ENCODE results near the gene MS4A6A. TPM values are rescaled to one million over a fixed set of nuclear protein-coding genes. Genes with fewer than 3 reads are reported as not detected.

MS4A6A gene
- total RNA-seq, 1 experiment from 2014 or later = 0.52 TPM

GRCh38 chr11:60159868-60160267 lies 23.0 kb downstream of the MS4A6A start:
- Histone ChIP-seq H3K9me2 (ENCODE audit: insufficient read depth) (no peaks in the 10 kb centered on the region), H2AFZ (ENCODE audit: low read depth, low read length, poor library complexity, severe bottlenecking) (no peak overlapping the region), H3K9me3 (ENCODE audit: control insufficient read depth in 1 of 2, insufficient read depth in 1 of 2, low read depth in 1 of 2, low read length in 2 of 2) (no peaks in the 10 kb centered on the region), H3K36me3 (ENCODE audit: control insufficient read depth in 1 of 2, insufficient read depth in 2 of 2, low read length in 2 of 2) (no peaks in the 10 kb centered on the region), H3K4me3 (replicated peaks in 1 of 2; ENCODE audit: low read depth in 1 of 2, low read length in 2 of 2) (no peak overlapping the region), H3K79me2 (ENCODE audit: insufficient read depth, low read length) (no peaks in the 10 kb centered on the region), H3K4me1 (ENCODE audit: control insufficient read depth in 1 of 2, insufficient read depth in 2 of 2, low read length in 2 of 2) (no peaks in the 10 kb centered on the region), H3K27ac (ENCODE audit: low read depth, low read length) (no peak overlapping the region), H3K27me3 (ENCODE audit: insufficient read depth, low read length) (no peaks in the 10 kb centered on the region), H4K20me1 (ENCODE audit: insufficient read depth) (no peaks in the 10 kb centered on the region), H3K4me2 (ENCODE audit: low read length) (no peak overlapping the region), H3K9ac (ENCODE audit: low read length) (no peak overlapping the region)
- RAD21 ChIA-PET (ENCODE audit: low non-redundant PET in 1 of 2, low total read pairs in 2 of 2, uncharacterized antibody in 2 of 2, unreplicated experiment in 2 of 2) = no interaction called here
- DNase-seq (ENCODE audit: low read depth, low spot score) = no peak
- CTCF ChIA-PET = no interaction called here
- TF ChIP-seq TCF7L2 (IDR thresholded peaks at IDR 0.05; ENCODE audit: borderline replicate concordance, extremely low read depth, insufficient read depth, insufficient read length) (no peak), EZH2phosphoT487 (IDR thresholded peaks at IDR 0.05; ENCODE audit: borderline replicate concordance) (no peak), JUND (IDR thresholded peaks at IDR 0.05) (no peak), MAX (IDR thresholded peaks at IDR 0.05) (no peak), EGR1 (IDR thresholded peaks at IDR 0.05; ENCODE audit: low read depth) (no peak), RAD21 (IDR thresholded peaks at IDR 0.05; ENCODE audit: low read depth) (no peak), SP1 (IDR thresholded peaks at IDR 0.05; ENCODE audit: low read depth) (no peak), ZNF274 (IDR thresholded peaks at IDR 0.05; ENCODE audit: low read depth, low read length) (no peak)
- BruUV-seq (replicated peaks) = no TSS peak
- ATAC-seq = no peak
- POLR2A ChIA-PET = no interaction called here
- intact Hi-C loops (cut with micrococcal nuclease) = no loop called here

GRCh38 chr11:60159284-60159683 lies 23.6 kb downstream of the MS4A6A start:
- DNase-seq (ENCODE audit: low read depth, low spot score) (no peak), ATAC-seq (no peak)
- H3K79me2 ChIP-seq (ENCODE audit: insufficient read depth, low read length) = no peaks in the 10 kb centered on the region
- no peaks in the 10 kb centered on the region for H3K36me3 ChIP-seq (ENCODE audit: control insufficient read depth in 1 of 2, insufficient read depth in 2 of 2, low read length in 2 of 2)
- H3K27me3 ChIP-seq (ENCODE audit: insufficient read depth, low read length) = no peaks in the 10 kb centered on the region
- H3K4me1 ChIP-seq (ENCODE audit: control insufficient read depth in 1 of 2, insufficient read depth in 2 of 2, low read length in 2 of 2) = no peaks in the 10 kb centered on the region
- no peaks in the 10 kb centered on the region for H3K9me2 ChIP-seq (ENCODE audit: insufficient read depth)
- intact Hi-C loops (cut with micrococcal nuclease) = no loop called here
- ChIA-PET POLR2A (no interaction called here), CTCF (no interaction called here), RAD21 (ENCODE audit: low non-redundant PET in 1 of 2, low total read pairs in 2 of 2, uncharacterized antibody in 2 of 2, unreplicated experiment in 2 of 2) (no interaction called here)
- TF ChIP-seq CEBPB (IDR thresholded peaks at IDR 0.05; ENCODE audit: low read depth) (no peak), TCF7L2 (IDR thresholded peaks at IDR 0.05; ENCODE audit: borderline replicate concordance, extremely low read depth, insufficient read depth, insufficient read length) (no peak), JUND (IDR thresholded peaks at IDR 0.05) (no peak), ZBTB33 (IDR thresholded peaks at IDR 0.05; ENCODE audit: extremely low read depth, insufficient replicate concordance, low read length) (no peak), ELF1 (IDR thresholded peaks at IDR 0.05; ENCODE audit: borderline replicate concordance, low read depth) (no peak), POLR2A (IDR thresholded peaks at IDR 0.05; ENCODE audit: borderline replicate concordance, extremely low read depth, insufficient read depth, insufficient read length) (no peak), MAX (IDR thresholded peaks at IDR 0.05) (no peak), EZH2 (IDR thresholded peaks at IDR 0.05) (no peak), RAD21 (IDR thresholded peaks at IDR 0.05; ENCODE audit: low read depth) (no peak), EGR1 (IDR thresholded peaks at IDR 0.05; ENCODE audit: low read depth) (no peak), POLR2AphosphoS5 (IDR thresholded peaks at IDR 0.05; ENCODE audit: low read depth, low read length) (no peak), SIN3A (IDR thresholded peaks at IDR 0.05; ENCODE audit: low read depth) (no peak)
- H3K4me2 ChIP-seq (ENCODE audit: low read length) = no peak overlapping the region
- no peak overlapping the region for H3K27ac ChIP-seq (ENCODE audit: low read depth, low read length)
- no peaks in the 10 kb centered on the region for H3K9me3 ChIP-seq (ENCODE audit: control insufficient read depth in 1 of 2, insufficient read depth in 1 of 2, low read depth in 1 of 2, low read length in 2 of 2)
- H3K4me3 ChIP-seq (replicated peaks in 1 of 2; ENCODE audit: low read depth in 1 of 2, low read length in 2 of 2) = no peak overlapping the region
- H3K9ac ChIP-seq (ENCODE audit: low read length) = no peak overlapping the region
- no peaks in the 10 kb centered on the region for H4K20me1 ChIP-seq (ENCODE audit: insufficient read depth)
- no peak overlapping the region for H2AFZ ChIP-seq (ENCODE audit: low read depth, low read length, poor library complexity, severe bottlenecking)
- no TSS peak for BruUV-seq (replicated peaks)

Measured in HCT116 (cell line).